ENCODE data around the gene EEF2.

- TF ChIP-seq CTCF (IDR thresholded peaks at IDR 0.05) (no peak), POLR2A (IDR thresholded peaks at IDR 0.05) (no peak)
Measured at GRCh38 chr19:3981373-3981735, 3.9 kb downstream of the EEF2 start.
